C4-2B (cell line): Measurements from ENCODE around the gene OOSP4B.

Experiments
- CTCF ChIP-seq: fragments of 450-650 bp; conservative IDR thresholded peaks from 2 replicates; pipeline ENCODE4 v1.5.1; 2017; ENCODE audit warnings: mild to moderate bottlenecking
- ZFX ChIP-seq: fragments of 450-650 bp; IDR thresholded peaks from 2 replicates; pipeline ENCODE4 v1.6.1; 2017

GRCh38 chr11:59992425-59992824, 24.6 kb upstream of the OOSP4B start:
- TF ChIP-seq CTCF = no peak
- TF ChIP-seq ZFX = no peak
